CD4-positive, CD25-positive, alpha-beta regulatory T cell (primary cell): ENCODE results near the gene DYNC1I1. TPM values are rescaled to one million over a fixed set of nuclear protein-coding genes. Genes with fewer than 3 reads are reported as not detected.

ENCODE experiments used
- ATAC-seq, 2 donors: fragments of 150-1000 bp; cut with Tn5 transposase; one replicate each; pipeline ENCODE4 v1.10.0; 2021; ENCODE audit warnings: low read depth in 2 of 2, moderate number of reproducible peaks in 2 of 2, moderate library complexity in 1 of 2
- DNase-seq, 3 donors: peaks; one replicate each; pipeline versions ENCODE4 v3.0.0 to v3.0.0-alpha.2; 2012 to 2022; ENCODE audit warnings: mixed read lengths in 1 of 3
- H3K27ac ChIP-seq: one replicate; pipeline ENCODE4 v1.7.0; 2013; ENCODE audit warnings: mild to moderate bottlenecking, low read length; ENCODE audit not compliant: insufficient read depth, poor library complexity, severe bottlenecking
- H3K27me3 ChIP-seq: one replicate; pipeline ENCODE4 v1.7.0; 2013; ENCODE audit warnings: low read length; ENCODE audit not compliant: control insufficient read depth, insufficient read depth
- H3K36me3 ChIP-seq: one replicate; pipeline ENCODE4 v1.7.0; 2013; ENCODE audit warnings: mild to moderate bottlenecking, low read length, moderate library complexity; ENCODE audit not compliant: control insufficient read depth, insufficient read depth
- H3K4me1 ChIP-seq: 2 replicates; pipeline ENCODE4 v1.7.0; 2013; ENCODE audit warnings: mild to moderate bottlenecking, low read length; ENCODE audit not compliant: insufficient read depth, control insufficient read depth, poor library complexity, severe bottlenecking
- H3K4me3 ChIP-seq: one replicate; pipeline ENCODE4 v1.7.0; 2013; ENCODE audit warnings: low read depth, mild to moderate bottlenecking, low read length, moderate library complexity
- H3K9me3 ChIP-seq, 2 experiments: 1 replicate in 1 of 2; 2 replicates in 1 of 2; pipeline ENCODE4 v1.7.0; 2013; ENCODE audit warnings: low read length in 2 of 2, mild to moderate bottlenecking in 1 of 2, moderate library complexity in 1 of 2; ENCODE audit not compliant: control insufficient read depth in 2 of 2
- H3K27ac Mint-ChIP-seq, 3 donors: one replicate each; pipeline ENCODE4 v1.8.0; 2020 to 2022; ENCODE audit warnings: mild to moderate bottlenecking in 3 of 3, mixed read lengths in 3 of 3, moderate library complexity in 2 of 3
- H3K27me3 Mint-ChIP-seq: one replicate; pipeline ENCODE4 v1.8.0; 2022; ENCODE audit warnings: mild to moderate bottlenecking, mixed read lengths
- H3K36me3 Mint-ChIP-seq: one replicate; pipeline ENCODE4 v1.8.0; 2020; ENCODE audit warnings: mixed read lengths
- H3K4me1 Mint-ChIP-seq, 4 donors: one replicate each; pipeline ENCODE4 v1.8.0; 2020 to 2022; ENCODE audit warnings: mixed read lengths in 4 of 4, mild to moderate bottlenecking in 1 of 4
- H3K4me3 Mint-ChIP-seq, 4 donors: one replicate each; pipeline ENCODE4 v1.8.0; 2020 to 2022; ENCODE audit warnings: mild to moderate bottlenecking in 4 of 4, mixed read lengths in 4 of 4, moderate library complexity in 3 of 4
- H3K9me3 Mint-ChIP-seq, 7 donors: one replicate each; pipeline ENCODE4 v1.8.0; 2020 to 2022; ENCODE audit warnings: mixed read lengths in 7 of 7, mild to moderate bottlenecking in 3 of 7, moderate library complexity in 2 of 7
- polyA plus RNA-seq, 4 donors: library from polyadenylated mRNA; unstranded; fragments of 300-500 nt; fragmentation: Illumina TruSeq; gene quantifications; one replicate each; pipeline ENCODE4 v1.2.3, GENCODE V29; 2021
- total RNA-seq: library from RNA; stranded (reverse); gene quantifications from one replicate; pipeline ENCODE4 v1.2.3, GENCODE V29; 2022

Gene DYNC1I1
- total and polyA plus RNA-seq, 5 donors from 2014 or later, result not detected

DNA sequence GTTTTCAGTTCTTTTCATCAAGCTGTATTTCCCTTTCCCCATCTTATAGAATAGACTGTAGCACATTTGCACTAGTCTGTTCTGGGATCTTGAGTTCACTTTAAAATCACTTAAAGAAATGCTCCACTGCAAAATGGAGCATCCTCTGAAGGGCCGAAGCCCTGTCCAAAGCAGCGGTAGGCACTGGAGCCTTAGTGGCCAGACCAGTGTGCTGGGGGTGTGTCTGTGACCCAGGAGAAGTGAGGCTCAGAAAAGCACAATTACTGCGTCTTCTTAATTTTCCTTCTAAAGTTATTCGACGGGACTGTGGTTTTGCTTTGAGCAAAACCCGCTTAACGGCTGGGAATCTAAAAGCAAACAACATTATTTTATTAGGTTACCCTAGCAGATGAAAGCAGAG lies 343.8 kb downstream of the DYNC1I1 start:
- ATAC-seq (no peak), DNase-seq (no peak)
- H3K9me3 ChIP-seq, result no peaks in the 10 kb centered on the region
- Mint-ChIP-seq H3K4me3 (no peak overlapping the region), H3K9me3 (peaks cover 0 to 5% (median 0%) of the 10 kb centered on the region in 7 donors), H3K36me3 (peaks cover 9% of the 10 kb centered on the region), H3K4me1 (no peaks in the 10 kb centered on the region), H3K27me3 (peaks cover 11% of the 10 kb centered on the region), H3K27ac (no peak overlapping the region)
- H3K4me3 ChIP-seq, result no peak overlapping the region
- H3K27ac ChIP-seq, result no peak overlapping the region
- no peaks in the 10 kb centered on the region for H3K27me3 ChIP-seq
- no peaks in the 10 kb centered on the region for H3K4me1 ChIP-seq
- peaks cover 4% of the 10 kb centered on the region for H3K36me3 ChIP-seq

DNA sequence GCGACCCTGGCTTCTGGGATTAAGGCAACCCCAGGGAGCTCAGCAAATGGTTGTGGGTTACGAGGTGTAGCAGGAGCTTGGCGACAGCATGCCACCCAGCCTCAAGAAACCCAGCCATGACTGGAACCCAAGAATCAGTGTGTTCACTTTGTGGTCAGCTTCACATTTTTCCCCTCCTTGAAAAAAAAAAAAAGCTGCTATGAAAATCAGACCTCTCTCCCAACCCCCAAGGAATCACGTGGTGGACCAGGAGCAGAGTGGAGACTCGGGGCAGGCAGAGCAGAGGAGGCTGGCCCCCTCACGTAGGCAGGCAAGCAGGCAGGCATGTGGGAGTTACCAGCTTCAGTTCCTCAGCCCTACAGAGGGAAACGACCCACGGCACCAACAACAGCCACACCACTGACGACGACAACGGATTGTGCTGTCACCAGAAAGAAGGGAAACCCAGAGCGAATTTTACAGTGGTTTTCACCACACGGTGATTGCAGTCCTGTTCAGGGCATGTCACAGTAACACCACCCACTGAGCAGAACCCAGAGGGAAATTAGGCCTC lies 346.2 kb downstream of the DYNC1I1 start:
- Histone ChIP-seq H3K4me3 (no peak overlapping the region), H3K36me3 (peaks cover 5% of the 10 kb centered on the region), H3K27ac (no peak overlapping the region), H3K9me3 (no peaks in the 10 kb centered on the region), H3K4me1 (no peaks in the 10 kb centered on the region), H3K27me3 (no peaks in the 10 kb centered on the region)
- Mint-ChIP-seq H3K4me1 (no peaks in the 10 kb centered on the region), H3K27me3 (no peaks in the 10 kb centered on the region), H3K36me3 (peaks cover 17% of the 10 kb centered on the region), H3K9me3 (peaks cover 0 to 1% (median 0%) of the 10 kb centered on the region in 7 donors), H3K4me3 (no peak overlapping the region), H3K27ac (no peak overlapping the region)
- no peak for DNase-seq
- no peak for ATAC-seq

DNA sequence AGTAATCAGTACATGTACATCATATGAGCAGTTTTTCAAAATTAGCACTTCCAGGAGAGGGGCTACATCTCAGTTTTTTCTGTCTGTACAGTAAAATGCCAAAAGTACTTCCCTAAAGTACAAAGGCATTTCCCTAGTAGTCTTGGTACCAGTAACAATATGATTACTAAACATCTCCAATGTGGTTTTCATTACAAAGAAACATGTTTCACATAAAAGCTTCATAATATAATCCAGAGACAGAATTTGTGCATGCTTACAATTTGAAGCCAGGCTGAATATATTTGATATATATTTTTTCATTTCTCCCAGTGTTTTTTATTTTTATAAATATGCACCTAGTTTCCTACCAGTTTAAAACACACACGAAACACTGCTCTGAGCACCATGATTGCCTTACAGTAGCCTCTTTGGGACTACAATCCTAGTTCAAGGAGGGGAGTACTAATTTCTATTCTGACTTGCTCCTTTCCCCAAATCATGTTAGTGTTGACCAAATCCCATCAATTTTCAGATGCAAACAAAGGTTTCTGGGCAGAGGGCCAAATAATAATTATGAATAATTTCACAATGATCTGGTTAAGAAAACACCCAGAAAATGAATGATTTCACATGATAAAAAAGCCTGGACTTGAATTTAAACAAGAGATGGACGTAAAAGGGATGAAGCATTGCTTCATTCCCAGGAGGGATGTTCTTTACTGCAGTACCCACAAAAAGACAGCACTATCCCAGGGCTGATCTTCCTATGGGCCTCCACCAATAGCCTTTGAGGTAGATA lies 348.3 kb downstream of the DYNC1I1 start:
- no peak overlapping the region for H3K27ac Mint-ChIP-seq
- H3K36me3 Mint-ChIP-seq, result peaks cover 17% of the 10 kb centered on the region
- peaks cover 0 to 1% (median 0%) of the 10 kb centered on the region in 7 donors for H3K9me3 Mint-ChIP-seq
- H3K4me3 ChIP-seq, result no peak overlapping the region
- H3K27me3 Mint-ChIP-seq, result no peaks in the 10 kb centered on the region
- no peak overlapping the region for H3K27ac ChIP-seq
- no peaks in the 10 kb centered on the region for H3K4me1 Mint-ChIP-seq
- no peak overlapping the region for H3K4me3 Mint-ChIP-seq
- no peaks in the 10 kb centered on the region for H3K4me1 ChIP-seq
- DNase-seq (no peak), ATAC-seq (no peak)
- H3K36me3 ChIP-seq, result peaks cover 5% of the 10 kb centered on the region
- no peaks in the 10 kb centered on the region for H3K27me3 ChIP-seq
- no peaks in the 10 kb centered on the region for H3K9me3 ChIP-seq

DNA sequence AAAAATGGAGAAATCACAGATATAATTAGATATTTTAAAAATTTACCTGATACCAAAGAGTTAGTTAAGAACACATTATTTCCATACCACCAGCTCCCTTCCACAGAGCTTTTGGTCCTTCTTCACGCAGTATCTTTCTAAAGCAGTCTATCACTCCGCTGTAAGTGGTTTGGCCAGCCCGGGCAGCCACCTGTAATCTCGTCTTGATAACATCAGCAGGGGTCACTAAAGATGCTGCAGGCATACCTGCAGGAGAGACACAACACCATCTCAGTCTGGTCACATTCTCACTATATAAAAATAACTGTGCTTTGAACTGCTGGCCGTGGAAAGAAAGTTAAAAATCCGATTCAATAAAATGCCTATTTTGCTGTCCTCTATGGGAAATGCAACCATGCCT lies 349.4 kb downstream of the DYNC1I1 start:
- H3K27ac ChIP-seq, result no peak overlapping the region
- ATAC-seq (no peak), DNase-seq (no peak)
- H3K4me1 ChIP-seq, result no peaks in the 10 kb centered on the region
- no peak overlapping the region for H3K4me3 ChIP-seq
- Mint-ChIP-seq H3K27me3 (no peaks in the 10 kb centered on the region), H3K4me3 (no peak overlapping the region), H3K36me3 (peaks cover 22% of the 10 kb centered on the region), H3K9me3 (no peaks in the 10 kb centered on the region), H3K4me1 (no peaks in the 10 kb centered on the region), H3K27ac (peak overlapping the region in 1 of 3 donors; percentile 47)
- peaks cover 5% of the 10 kb centered on the region for H3K36me3 ChIP-seq
- no peaks in the 10 kb centered on the region for H3K27me3 ChIP-seq
- no peaks in the 10 kb centered on the region for H3K9me3 ChIP-seq

DNA sequence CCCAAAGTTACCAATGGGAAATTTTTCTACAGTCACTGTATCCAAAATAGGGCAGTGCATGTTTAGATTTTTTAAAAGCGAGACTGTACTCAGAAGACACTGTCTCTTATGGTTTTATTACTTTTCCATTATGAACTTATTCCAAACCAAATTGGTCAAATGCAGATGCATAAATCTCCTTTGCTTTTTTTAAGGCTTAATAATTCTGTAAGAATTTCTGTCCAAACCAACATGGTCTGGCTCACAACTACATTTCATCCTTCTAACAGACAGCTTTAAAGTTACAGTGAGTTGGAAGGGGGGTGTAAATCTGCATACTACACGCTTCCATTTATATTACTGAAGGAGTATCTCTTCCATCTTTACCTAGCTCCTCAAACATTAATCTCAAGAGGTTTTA lies 350.4 kb downstream of the DYNC1I1 start:
- H3K4me1 Mint-ChIP-seq, result no peaks in the 10 kb centered on the region
- DNase-seq (no peak), ATAC-seq (no peak)
- no peaks in the 10 kb centered on the region for H3K9me3 ChIP-seq
- no peak overlapping the region for H3K27ac ChIP-seq
- H3K27ac Mint-ChIP-seq, result no peak overlapping the region
- H3K36me3 ChIP-seq, result peaks cover 5% of the 10 kb centered on the region
- no peak overlapping the region for H3K4me3 Mint-ChIP-seq
- no peaks in the 10 kb centered on the region for H3K27me3 Mint-ChIP-seq
- H3K4me3 ChIP-seq, result no peak overlapping the region
- H3K27me3 ChIP-seq, result no peaks in the 10 kb centered on the region
- H3K4me1 ChIP-seq, result no peaks in the 10 kb centered on the region
- peaks cover 28% of the 10 kb centered on the region for H3K36me3 Mint-ChIP-seq
- H3K9me3 Mint-ChIP-seq, result no peaks in the 10 kb centered on the region

DNA sequence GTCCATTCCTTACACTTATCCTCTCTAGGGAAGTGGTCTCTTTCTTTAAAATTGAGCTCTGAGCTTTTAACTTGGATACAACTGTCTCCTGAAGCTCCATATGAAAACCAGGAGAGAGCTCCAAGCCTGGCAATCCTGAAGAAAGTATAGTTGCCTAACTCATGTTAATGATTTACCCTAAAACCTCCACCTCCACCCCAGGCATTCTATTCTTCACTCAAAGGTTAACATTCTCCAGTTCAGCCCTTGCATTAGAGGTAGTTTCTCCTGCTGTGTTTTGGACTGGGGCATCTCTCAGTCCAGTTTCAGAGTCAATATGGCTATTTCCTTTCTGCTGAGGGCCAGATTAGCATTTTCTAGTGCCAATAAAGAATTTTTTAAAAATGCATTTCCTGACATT lies 354.0 kb downstream of the DYNC1I1 start:
- no peak overlapping the region for H3K4me3 ChIP-seq
- Mint-ChIP-seq H3K9me3 (peaks cover 0 to 2% (median 0%) of the 10 kb centered on the region in 7 donors), H3K27me3 (no peaks in the 10 kb centered on the region), H3K36me3 (peaks cover 26% of the 10 kb centered on the region), H3K27ac (no peak overlapping the region), H3K4me1 (no peaks in the 10 kb centered on the region), H3K4me3 (no peak overlapping the region)
- no peaks in the 10 kb centered on the region for H3K27me3 ChIP-seq
- H3K27ac ChIP-seq, result no peak overlapping the region
- H3K4me1 ChIP-seq, result no peaks in the 10 kb centered on the region
- no peaks in the 10 kb centered on the region for H3K9me3 ChIP-seq
- ATAC-seq, result no peak
- peaks cover 6% of the 10 kb centered on the region for H3K36me3 ChIP-seq
- DNase-seq, result no peak

DNA sequence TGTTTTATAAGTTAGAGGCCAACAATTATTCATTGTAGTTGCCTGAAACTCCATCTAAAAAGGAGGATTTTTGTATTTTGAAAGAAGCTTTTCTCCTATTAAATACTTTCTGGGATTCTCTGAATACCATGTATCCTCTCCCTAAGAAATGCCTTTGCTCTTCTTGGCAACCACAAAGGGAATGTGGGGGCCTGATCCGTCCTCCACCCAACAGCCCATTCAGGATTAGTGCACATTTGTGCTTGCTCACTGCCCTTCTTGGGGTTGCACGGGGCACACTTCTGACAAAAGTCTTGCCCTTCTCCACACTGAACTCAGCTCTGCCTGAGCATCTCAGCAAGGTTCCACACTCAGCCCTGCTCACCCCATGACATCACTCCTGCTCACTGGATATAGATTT lies 355.4 kb downstream of the DYNC1I1 start:
- peaks cover 0 to 2% (median 0%) of the 10 kb centered on the region in 7 donors for H3K9me3 Mint-ChIP-seq
- H3K9me3 ChIP-seq, result no peaks in the 10 kb centered on the region
- no peak overlapping the region for H3K4me3 Mint-ChIP-seq
- H3K4me1 ChIP-seq, result no peaks in the 10 kb centered on the region
- H3K4me1 Mint-ChIP-seq, result no peaks in the 10 kb centered on the region
- H3K27me3 ChIP-seq, result no peaks in the 10 kb centered on the region
- H3K36me3 ChIP-seq, result peaks cover 6% of the 10 kb centered on the region
- no peak overlapping the region for H3K4me3 ChIP-seq
- ATAC-seq, result no peak
- no peaks in the 10 kb centered on the region for H3K27me3 Mint-ChIP-seq
- no peak for DNase-seq
- H3K36me3 Mint-ChIP-seq, result peaks cover 27% of the 10 kb centered on the region
- no peak overlapping the region for H3K27ac ChIP-seq
- H3K27ac Mint-ChIP-seq, result no peak overlapping the region

DNA sequence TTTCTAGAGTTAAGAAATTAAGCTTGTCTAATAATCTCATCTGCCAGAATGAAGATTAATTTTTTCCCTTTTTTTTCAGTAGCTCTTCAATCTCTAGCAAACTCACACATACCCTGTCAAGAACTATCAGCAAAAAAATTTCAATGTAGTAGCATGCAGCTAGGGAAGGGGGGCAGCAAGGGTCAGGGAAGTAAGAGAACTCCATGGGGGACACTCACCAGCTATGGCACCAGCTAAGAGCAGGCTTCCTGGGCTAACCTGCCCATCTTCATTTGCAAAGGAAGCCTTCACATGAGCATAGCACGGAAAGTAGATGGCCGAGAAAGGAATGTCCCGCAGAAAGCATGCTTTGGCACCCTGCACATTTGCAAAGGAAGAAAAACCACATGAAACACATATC lies 359.2 kb downstream of the DYNC1I1 start:
- Mint-ChIP-seq H3K9me3 (peaks cover 0 to 2% (median 0%) of the 10 kb centered on the region in 7 donors), H3K4me3 (no peak overlapping the region), H3K27me3 (no peaks in the 10 kb centered on the region), H3K4me1 (peaks cover 0 to 3% (median 0%) of the 10 kb centered on the region in 4 donors), H3K27ac (peak overlapping the region in 1 of 3 donors; percentile 29), H3K36me3 (peaks cover 48% of the 10 kb centered on the region)
- ATAC-seq (no peak), DNase-seq (no peak)
- H3K27ac ChIP-seq, result no peak overlapping the region
- H3K4me3 ChIP-seq, result no peak overlapping the region
- no peaks in the 10 kb centered on the region for H3K4me1 ChIP-seq
- H3K9me3 ChIP-seq, result no peaks in the 10 kb centered on the region
- H3K36me3 ChIP-seq, result peaks cover 6% of the 10 kb centered on the region
- no peaks in the 10 kb centered on the region for H3K27me3 ChIP-seq
